HG02678 (cell line): ENCODE measurements around the gene MLPH.

Experiments
- ATAC-seq: cut with Tn5 transposase; IDR thresholded peaks from one replicate; pipeline ENCODE4 v1.9.1; 2021; ENCODE audit warnings: mild to moderate bottlenecking, moderate library complexity; ENCODE audit not compliant: unreplicated experiment

Gene MLPH

GRCh38 chr2:237497009-237497837 lies 10.2 kb downstream of the MLPH start:
- no peak for ATAC-seq

DNA sequence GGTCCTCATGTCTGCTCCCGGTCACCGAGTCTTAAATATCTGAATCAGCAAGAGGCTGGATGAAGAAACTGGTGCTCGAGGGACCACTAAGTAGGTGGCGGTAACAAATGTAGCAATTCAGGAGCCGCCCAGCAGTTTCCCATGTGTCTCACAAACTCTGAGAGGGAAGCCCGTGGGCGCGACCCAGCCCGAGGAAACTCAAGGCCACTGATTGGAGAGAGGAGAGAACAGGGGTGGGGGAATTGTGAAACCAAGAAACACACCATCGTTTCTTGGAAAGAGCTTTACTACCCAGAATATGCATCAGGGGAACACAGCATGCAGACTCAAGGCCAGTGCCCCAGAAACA lies 10.8 kb downstream of the MLPH start:
- no peak for ATAC-seq

DNA sequence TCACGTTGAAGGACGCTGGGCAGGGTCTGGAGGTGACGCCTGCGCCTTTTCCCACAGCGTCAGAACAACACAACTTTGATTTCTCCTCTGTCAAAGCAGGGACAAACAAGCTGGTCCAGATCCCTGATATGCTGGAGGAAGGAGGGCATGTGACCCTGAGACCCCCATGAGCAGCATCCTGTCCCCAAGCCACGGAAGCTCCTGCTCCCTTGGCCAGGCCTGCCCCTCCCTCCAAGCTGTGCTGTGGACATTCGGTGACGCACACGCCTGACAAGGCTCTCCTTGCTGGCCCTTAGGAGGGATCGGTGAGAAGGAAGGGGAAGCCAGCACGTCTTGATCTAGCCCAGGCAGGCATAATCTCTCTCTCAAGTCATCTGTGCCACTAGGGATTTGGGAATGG lies 11.3 kb downstream of the MLPH start:
- no peak for ATAC-seq

- ATAC-seq: no peak
These were observed 13.8 kb downstream of the MLPH start for GRCh38 chr2:237500681-237501424.

GRCh38 chr2:237501892-237502513 lies 15.0 kb downstream of the MLPH start:
- ATAC-seq: no peak

- ATAC-seq: no peak
These were observed 16.1 kb downstream of the MLPH start for GRCh38 chr2:237503201-237503600.

- ATAC-seq: no peak
These were observed 18.3 kb downstream of the MLPH start for GRCh38 chr2:237505188-237505939.

- ATAC-seq: no peak
These were observed 20.5 kb downstream of the MLPH start for GRCh38 chr2:237507512-237507911.

- ATAC-seq: no peak
These were observed 21.3 kb downstream of the MLPH start for GRCh38 chr2:237508361-237508760.

- ATAC-seq: no peak
These were observed 22.1 kb downstream of the MLPH start for GRCh38 chr2:237509151-237509550.

GRCh38 chr2:237509905-237510304 lies 22.9 kb downstream of the MLPH start:
- ATAC-seq: no peak

DNA sequence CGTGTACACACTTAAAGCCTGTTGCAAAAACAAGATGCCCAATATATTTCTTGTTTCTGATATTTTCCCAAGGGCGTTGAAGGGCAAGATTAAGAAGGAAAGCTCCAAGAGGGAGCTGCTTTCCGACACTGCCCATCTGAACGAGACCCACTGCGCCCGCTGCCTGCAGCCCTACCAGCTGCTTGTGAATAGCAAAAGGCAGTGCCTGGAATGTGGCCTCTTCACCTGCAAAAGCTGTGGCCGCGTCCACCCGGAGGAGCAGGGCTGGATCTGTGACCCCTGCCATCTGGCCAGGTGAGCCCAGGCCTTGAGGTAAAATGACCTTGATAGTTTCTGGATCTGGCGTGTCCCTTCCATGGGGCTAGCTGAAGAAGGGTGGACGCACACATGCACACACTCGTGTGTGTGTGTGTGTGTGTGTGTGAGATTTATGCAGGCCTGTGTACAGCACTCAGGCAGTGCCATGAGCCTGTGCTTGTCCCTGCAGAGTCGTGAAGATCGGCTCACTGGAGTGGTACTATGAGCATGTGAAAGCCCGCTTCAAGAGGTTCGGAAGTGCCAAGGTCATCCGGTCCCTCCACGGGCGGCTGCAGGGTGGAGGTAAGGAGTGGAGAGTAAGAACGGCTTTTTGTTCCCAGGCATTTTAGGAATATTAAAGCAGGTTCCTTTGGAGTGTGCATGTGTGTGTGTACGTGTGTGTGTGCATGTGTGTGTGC lies 23.6 kb downstream of the MLPH start:
- ATAC-seq: no peak

DNA sequence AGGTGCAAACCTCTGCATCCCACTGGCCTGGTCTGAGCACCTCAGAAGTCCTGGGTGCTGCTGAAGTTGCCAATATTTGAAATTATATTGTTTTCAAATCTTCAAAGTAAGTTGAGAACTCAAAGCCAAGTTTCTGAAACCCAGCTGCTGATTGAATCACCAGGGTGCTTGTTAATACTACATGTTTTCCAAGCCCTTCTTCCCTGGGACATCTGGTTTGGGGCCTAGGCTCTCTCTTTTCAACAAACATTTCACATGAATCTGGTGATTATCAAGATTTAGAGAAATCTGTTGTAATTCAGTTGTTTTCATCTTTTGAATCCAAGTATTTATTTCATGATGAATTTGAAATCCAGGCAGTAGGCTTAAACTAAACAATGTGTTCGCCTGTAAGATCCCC lies 24.4 kb downstream of the MLPH start:
- ATAC-seq: no peak

DNA sequence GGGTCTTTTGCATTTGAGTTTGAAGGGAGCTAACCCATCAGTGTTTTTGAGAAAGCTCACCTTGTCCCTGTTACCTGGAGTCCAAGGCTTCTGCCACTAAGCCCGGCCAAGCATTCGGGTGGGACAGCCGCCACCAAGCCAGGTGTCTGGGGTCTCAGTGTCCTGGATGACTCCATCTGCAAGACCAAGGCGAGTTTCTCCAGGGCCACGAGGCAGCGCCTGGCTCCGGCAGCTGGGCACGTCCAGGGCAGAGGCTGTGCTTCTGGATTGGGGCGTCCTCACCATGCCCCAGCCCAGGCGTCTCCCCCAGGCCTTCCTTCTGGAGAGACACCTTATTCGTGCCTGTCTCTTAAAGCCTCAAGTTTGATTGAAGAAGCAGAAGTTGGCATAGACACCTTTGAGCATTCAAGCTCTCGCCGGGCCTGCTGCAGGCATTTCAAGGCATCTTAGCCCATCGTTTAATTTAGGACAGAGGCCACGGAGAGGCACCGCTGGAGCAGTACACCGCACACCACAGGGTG lies 24.9 kb downstream of the MLPH start:
- no peak for ATAC-seq

- no peak for ATAC-seq
These were observed 25.9 kb downstream of the MLPH start for GRCh38 chr2:237512774-237513466.

DNA sequence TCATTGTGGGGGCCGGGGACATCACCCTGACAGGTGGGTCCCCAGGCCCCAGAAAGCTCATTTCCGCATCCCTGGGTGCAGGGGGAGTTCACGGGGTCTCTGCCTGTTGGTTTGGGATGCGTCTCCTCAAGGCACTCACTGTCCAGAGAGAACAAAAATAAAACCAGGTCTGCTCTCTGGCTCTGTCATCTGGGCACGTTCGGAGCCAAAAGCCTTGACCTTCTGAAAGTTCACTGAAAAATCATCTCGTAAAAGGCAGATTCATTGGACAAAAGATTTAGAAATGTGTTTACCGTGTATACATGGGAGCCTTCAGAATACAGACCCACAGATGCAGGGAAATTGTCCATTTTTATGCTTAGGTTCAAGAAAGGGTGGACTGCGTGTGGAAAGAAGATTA lies 26.6 kb downstream of the MLPH start:
- no peak for ATAC-seq

GRCh38 chr2:237514474-237515130 lies 27.6 kb downstream of the MLPH start:
- ATAC-seq: no peak

- no peak for ATAC-seq
These were observed 28.1 kb downstream of the MLPH start for GRCh38 chr2:237515166-237515565.

DNA sequence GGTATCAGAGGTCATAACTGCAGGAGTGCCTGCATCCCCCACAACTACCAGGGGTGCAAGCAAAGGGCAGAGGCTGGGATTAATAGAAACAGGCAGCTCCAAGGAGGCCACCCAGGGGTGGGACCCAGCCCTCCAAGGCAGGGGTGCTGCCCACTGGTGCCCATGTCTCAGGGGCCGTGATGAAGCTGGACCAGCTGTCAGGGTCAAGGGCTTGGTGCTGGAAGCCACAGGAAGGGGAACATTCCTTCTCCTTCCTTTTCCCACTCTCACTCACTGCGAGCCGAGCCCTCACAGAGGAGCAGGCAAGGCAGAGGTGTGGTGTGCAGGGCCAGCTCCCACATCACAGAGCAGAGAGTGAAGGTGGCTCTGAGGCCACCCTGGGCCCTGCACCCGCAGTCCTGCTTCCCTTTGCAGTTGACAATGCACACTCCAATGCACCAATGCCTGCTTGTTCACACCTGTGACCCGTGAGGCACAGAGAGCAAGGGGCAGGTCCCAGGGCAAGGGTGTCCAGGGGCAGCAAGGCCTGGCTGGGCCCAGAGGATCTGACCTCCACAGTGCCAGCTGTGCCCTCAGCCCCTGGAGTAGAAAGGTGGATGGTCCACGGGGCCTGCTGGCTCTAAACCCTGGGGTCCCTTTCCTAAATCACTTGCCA lies 28.7 kb downstream of the MLPH start:
- ATAC-seq: no peak
